ENCODE data around the gene GMDS. TPM values are rescaled to one million over a fixed set of nuclear protein-coding genes. Genes with fewer than 3 reads are reported as not detected.

GMDS gene
- total RNA-seq, 1 experiment from 2014 or later, result 35.0 TPM

- H3K27me3 Mint-ChIP-seq (ENCODE audit: low read depth), result no peaks in the 10 kb centered on the region
- POLR2A ChIA-PET, result no interaction called here
- DNase-seq (ENCODE audit: low spot score) (no peak), ATAC-seq (no peak)
- no peak overlapping the region for H3K27ac Mint-ChIP-seq
- no peaks in the 10 kb centered on the region for H3K9me3 Mint-ChIP-seq
- no peaks in the 10 kb centered on the region for H3K36me3 Mint-ChIP-seq
- peaks cover 24% of the 10 kb centered on the region for H3K4me1 Mint-ChIP-seq
- H3K4me3 Mint-ChIP-seq, result no peak overlapping the region
- TF ChIP-seq TP53 (CRISPR knock-in tag; IDR thresholded peaks at IDR 0.05), result no peak
- no peak for TF ChIP-seq ETV6 (CRISPR knock-in tag; IDR thresholded peaks at IDR 0.05)
- no peak for TF ChIP-seq ELF4 (CRISPR knock-in tag; IDR thresholded peaks at IDR 0.05; ENCODE audit: low read depth)
- no peak for TF ChIP-seq SMAD4 (CRISPR knock-in tag; IDR thresholded peaks at IDR 0.05)
- CTCF ChIA-PET, result no interaction called here
These were observed 110.9 kb downstream of the GMDS start for GRCh38 chr6:2134554-2134953.

- DNase-seq (ENCODE audit: low spot score) (no peak), ATAC-seq (no peak)
- peak overlapping the region; percentile 3; the same call in 1 of the 2 replicates for H3K27ac Mint-ChIP-seq
- H3K36me3 Mint-ChIP-seq, result no peaks in the 10 kb centered on the region
- H3K4me3 Mint-ChIP-seq, result no peak overlapping the region
- no peaks in the 10 kb centered on the region for H3K27me3 Mint-ChIP-seq (ENCODE audit: low read depth)
- no peaks in the 10 kb centered on the region for H3K9me3 Mint-ChIP-seq
- ChIA-PET POLR2A (no interaction called here), CTCF (no interaction called here)
- H3K4me1 Mint-ChIP-seq, result peaks cover 30% of the 10 kb centered on the region
- TF ChIP-seq ZNF219 (CRISPR knock-in tag; IDR thresholded peaks at IDR 0.05; ENCODE audit: borderline replicate concordance) (no peak), ARID4B (CRISPR knock-in tag; IDR thresholded peaks at IDR 0.05; ENCODE audit: borderline replicate concordance) (no peak), NR3C1 (CRISPR knock-in tag; conservative IDR thresholded peaks at IDR 0.05; ENCODE audit: low read depth) (no peak), ZNF396 (CRISPR knock-in tag; IDR thresholded peaks at IDR 0.05; ENCODE audit: borderline replicate concordance) (no peak), ZNF317 (CRISPR knock-in tag; IDR thresholded peaks at IDR 0.05; ENCODE audit: borderline replicate concordance, low read depth) (no peak), PRRX2 (CRISPR knock-in tag; IDR thresholded peaks at IDR 0.05) (no peak), STAT6 (CRISPR knock-in tag; conservative IDR thresholded peaks at IDR 0.05; ENCODE audit: low read depth) (no peak), ZNF532 (CRISPR knock-in tag; IDR thresholded peaks at IDR 0.05; ENCODE audit: borderline replicate concordance) (no peak), EMX1 (CRISPR knock-in tag; IDR thresholded peaks at IDR 0.05) (no peak), NR2C2 (CRISPR knock-in tag; IDR thresholded peaks at IDR 0.05) (no peak), MAX (CRISPR knock-in tag; IDR thresholded peaks at IDR 0.05) (no peak), AFF4 (CRISPR knock-in tag; IDR thresholded peaks at IDR 0.05; ENCODE audit: borderline replicate concordance) (no peak)
These were observed 111.6 kb downstream of the GMDS start for GRCh38 chr6:2133716-2134310.

Measured in WTC11 (cell line).